PC-3 (cell line): Measurements from ENCODE around the gene GABBR2.

Source experiments
- EZH2 ChIP-seq: fragments of 300-600 bp; sonication (generic); IDR thresholded peaks from one replicate; pipeline ENCODE4 v1.6.1; 2017; ENCODE audit warnings: antibody characterized with exemption, mild to moderate bottlenecking, low read length; ENCODE audit not compliant: unreplicated experiment
- EZH2phosphoT487 ChIP-seq: fragments of 300-600 bp; sonication (generic); IDR thresholded peaks from 2 replicates; pipeline ENCODE4 v1.6.1; 2018; ENCODE audit warnings: mild to moderate bottlenecking, antibody characterized with exemption, low read length, borderline replicate concordance
- TF ChIP-seq, protein P1 (sequence below): fragments of 300-600 bp; sonication (generic); conservative IDR thresholded peaks from 2 replicates; pipeline ENCODE4 v1.5.1; 2017; ENCODE audit warnings: antibody characterized with exemption, low read depth, mild to moderate bottlenecking, low read length

- TF ChIP-seq, protein P1, sequence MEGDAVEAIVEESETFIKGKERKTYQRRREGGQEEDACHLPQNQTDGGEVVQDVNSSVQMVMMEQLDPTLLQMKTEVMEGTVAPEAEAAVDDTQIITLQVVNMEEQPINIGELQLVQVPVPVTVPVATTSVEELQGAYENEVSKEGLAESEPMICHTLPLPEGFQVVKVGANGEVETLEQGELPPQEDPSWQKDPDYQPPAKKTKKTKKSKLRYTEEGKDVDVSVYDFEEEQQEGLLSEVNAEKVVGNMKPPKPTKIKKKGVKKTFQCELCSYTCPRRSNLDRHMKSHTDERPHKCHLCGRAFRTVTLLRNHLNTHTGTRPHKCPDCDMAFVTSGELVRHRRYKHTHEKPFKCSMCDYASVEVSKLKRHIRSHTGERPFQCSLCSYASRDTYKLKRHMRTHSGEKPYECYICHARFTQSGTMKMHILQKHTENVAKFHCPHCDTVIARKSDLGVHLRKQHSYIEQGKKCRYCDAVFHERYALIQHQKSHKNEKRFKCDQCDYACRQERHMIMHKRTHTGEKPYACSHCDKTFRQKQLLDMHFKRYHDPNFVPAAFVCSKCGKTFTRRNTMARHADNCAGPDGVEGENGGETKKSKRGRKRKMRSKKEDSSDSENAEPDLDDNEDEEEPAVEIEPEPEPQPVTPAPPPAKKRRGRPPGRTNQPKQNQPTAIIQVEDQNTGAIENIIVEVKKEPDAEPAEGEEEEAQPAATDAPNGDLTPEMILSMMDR = no peak
- TF ChIP-seq EZH2 (no peak), EZH2phosphoT487 (no peak)
Measured at GRCh38 chr9:98730871-98731270, 22.1 kb upstream of the GABBR2 start.
